Fibroblast of lung (primary cell): ENCODE data around the gene UGT1A7.

Experiments used
- CTCF ChIP-seq, 2 donors: IDR thresholded peaks in 1 of 2; conservative IDR thresholded peaks in 1 of 2; 1 replicate in 1 of 2; 2 replicates in 1 of 2; pipeline ENCODE4 v1.5.1; 2011 to 2012; ENCODE audit warnings: low read length in 2 of 2, control low read depth in 1 of 2, inconsistent platforms in 1 of 2, low read depth in 1 of 2, mild to moderate bottlenecking in 1 of 2
- EZH2 ChIP-seq: IDR thresholded peaks from 2 replicates; pipeline ENCODE4 v1.5.1; 2012; ENCODE audit warnings: low read length, control low read depth, mild to moderate bottlenecking; ENCODE audit errors: missing control alignments

GRCh38 chr2:233728723-233729301, 47.1 kb downstream of the UGT1A7 start, which contains the start of gene UGT1A3:
- no peak for TF ChIP-seq CTCF (conservative IDR thresholded peaks at IDR 0.05 in 1 of 2, IDR thresholded peaks at IDR 0.05 in 1 of 2; ENCODE audit: low read depth in 1 of 2, low read length in 2 of 2)
- TF ChIP-seq EZH2, result no peak
